Naive thymus-derived CD8-positive, alpha-beta T cell (primary cell): ENCODE measurements around the gene ARMC3. TPM values are rescaled to one million over a fixed set of nuclear protein-coding genes. Genes with fewer than 3 reads are reported as not detected.
"Not testable (repeated sequence)": the region's sequence is repeated elsewhere in the genome, so short reads cannot be mapped to it uniquely, and the experiment has no call there.

Experiments used
- ATAC-seq, 2 donors: fragments of 150-1000 bp; cut with Tn5 transposase in 1 of 2; sonication (Bioruptor Pico), chemical (Tn5 transposase) in 1 of 2; 1 replicate in 1 of 2; 2 replicates in 1 of 2; pipeline ENCODE4 v1.10.0; 2021; ENCODE audit warnings: mild to moderate bottlenecking in 2 of 2, moderate library complexity in 2 of 2
- POLR2A ChIA-PET: fragments of 350-600 bp; sonication (Branson Sonifier 250); formaldehyde crosslinking; loops from one replicate; lab custom pipeline; 2021; ENCODE audit warnings: antibody characterized with exemption; lab: Charles Lee
- DNase-seq, 10 donors: peaks; one replicate each; pipeline versions ENCODE4 v3.0.0 to v3.0.0-alpha.2; 2020 to 2022
- H3K27ac Mint-ChIP-seq, 10 donors: one replicate each; pipeline ENCODE4 v1.8.0; 2020 to 2022; ENCODE audit warnings: mild to moderate bottlenecking in 10 of 10, mixed read lengths in 10 of 10, moderate library complexity in 4 of 10, inconsistent platforms in 1 of 10
- H3K27me3 Mint-ChIP-seq, 5 donors: one replicate each; pipeline ENCODE4 v1.8.0; 2021 to 2022; ENCODE audit warnings: mixed read lengths in 5 of 5
- H3K36me3 Mint-ChIP-seq, 3 donors: one replicate each; pipeline ENCODE4 v1.8.0; 2020 to 2022; ENCODE audit warnings: mixed read lengths in 3 of 3, mild to moderate bottlenecking in 2 of 3, inconsistent platforms in 1 of 3
- H3K4me1 Mint-ChIP-seq, 4 donors: one replicate each; pipeline ENCODE4 v1.8.0; 2021 to 2022; ENCODE audit warnings: mixed read lengths in 4 of 4
- H3K4me3 Mint-ChIP-seq, 10 donors: one replicate each; pipeline ENCODE4 v1.8.0; 2020 to 2022; ENCODE audit warnings: mild to moderate bottlenecking in 10 of 10, mixed read lengths in 10 of 10, moderate library complexity in 6 of 10, inconsistent platforms in 1 of 10
- H3K9me3 Mint-ChIP-seq, 9 donors: one replicate each; pipeline ENCODE4 v1.8.0; 2020 to 2022; ENCODE audit warnings: mixed read lengths in 9 of 9, mild to moderate bottlenecking in 3 of 9, inconsistent platforms in 1 of 9, moderate library complexity in 1 of 9
- polyA plus RNA-seq, 3 donors: library from polyadenylated mRNA; unstranded; fragments of 300-500 nt; fragmentation: Illumina TruSeq; gene quantifications; one replicate each; pipeline ENCODE4 v1.2.3, GENCODE V29; 2021
- total RNA-seq, 8 experiments: library from RNA in 2 of 8; stranded (reverse) in 2 of 8; gene quantifications; one replicate each; pipeline ENCODE4 v1.2.3 and lab custom pipeline; 2021 to 2026

The ARMC3 gene
- total and polyA plus RNA-seq, 5 experiments from 2014 or later, result not detected

DNA sequence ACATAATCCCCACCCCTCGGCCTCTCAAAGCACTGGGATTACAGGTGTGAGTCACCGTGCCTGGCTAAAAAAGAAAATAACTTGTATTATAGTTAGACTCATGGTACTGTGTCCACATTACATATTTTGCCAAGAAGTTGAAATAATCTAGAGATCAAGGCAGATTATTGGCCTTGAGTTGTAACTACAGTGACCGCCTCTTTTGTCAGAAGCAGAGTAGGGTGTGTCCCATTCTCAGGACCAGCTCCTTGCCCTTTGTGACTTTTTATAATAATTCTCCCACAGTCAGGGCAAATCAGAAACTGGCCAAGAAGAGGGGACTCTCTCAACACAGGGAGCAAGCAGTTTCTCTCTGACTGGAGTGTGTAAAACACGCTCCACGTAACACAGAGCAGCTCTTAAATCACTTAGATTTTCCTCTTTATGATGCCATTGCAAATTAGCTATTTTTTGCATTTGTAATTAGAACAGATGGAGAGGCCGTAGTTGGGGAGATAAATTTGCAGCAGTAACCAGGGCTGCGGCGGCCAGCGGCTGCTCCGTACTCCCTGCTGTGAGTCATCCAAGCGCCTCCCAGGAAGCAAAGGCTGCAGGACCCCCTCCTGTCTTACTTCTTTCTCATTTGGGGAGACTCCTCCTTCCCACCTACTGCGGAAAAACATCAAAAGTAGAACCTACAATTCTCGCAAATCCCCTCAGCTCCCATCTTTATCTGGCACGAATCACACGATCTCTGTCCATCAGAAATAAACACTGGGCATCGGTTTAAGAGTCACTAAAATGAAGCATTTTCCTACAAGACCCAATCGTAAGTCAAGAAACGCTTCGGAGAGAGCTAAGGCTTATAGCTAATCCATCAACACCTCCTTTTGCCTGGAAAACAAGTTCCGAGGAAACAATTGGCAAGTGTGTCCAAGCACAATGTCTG is 135.5 kb downstream of the ARMC3 start:
- H3K36me3 Mint-ChIP-seq, result peaks cover 0 to 11% (median 0%) of the 10 kb centered on the region in 3 donors
- H3K27ac Mint-ChIP-seq, result no peak overlapping the region
- POLR2A ChIA-PET, result no interaction called here

GRCh38 chr10:23063973-23064812 is 136.3 kb downstream of the ARMC3 start:
- peaks cover 5 to 21% (median 10%) of the 10 kb centered on the region in 5 donors for H3K27me3 Mint-ChIP-seq
- H3K4me1 Mint-ChIP-seq, result peaks cover 0 to 5% (median 2%) of the 10 kb centered on the region in 4 donors
- H3K27ac Mint-ChIP-seq, result no peak overlapping the region
- POLR2A ChIA-PET, result no interaction called here
- DNase-seq (no peak), ATAC-seq (no peak)
- peaks cover 0 to 3% (median 0%) of the 10 kb centered on the region in 3 donors for H3K36me3 Mint-ChIP-seq
- H3K9me3 Mint-ChIP-seq, result peaks cover 0 to 18% (median 5%) of the 10 kb centered on the region in 9 donors
- no peak overlapping the region for H3K4me3 Mint-ChIP-seq

More for the DNA sequence above, 135.5 kb downstream of the ARMC3 start:
- DNase-seq, result no peak
- Mint-ChIP-seq H3K27me3 (peaks cover 5 to 17% (median 10%) of the 10 kb centered on the region in 5 donors), H3K4me3 (no peak overlapping the region), H3K4me1 (peaks cover 0 to 3% (median 1%) of the 10 kb centered on the region in 4 donors), H3K9me3 (peaks cover 0 to 25% (median 10%) of the 10 kb centered on the region in 9 donors)
- no peak for ATAC-seq

DNA sequence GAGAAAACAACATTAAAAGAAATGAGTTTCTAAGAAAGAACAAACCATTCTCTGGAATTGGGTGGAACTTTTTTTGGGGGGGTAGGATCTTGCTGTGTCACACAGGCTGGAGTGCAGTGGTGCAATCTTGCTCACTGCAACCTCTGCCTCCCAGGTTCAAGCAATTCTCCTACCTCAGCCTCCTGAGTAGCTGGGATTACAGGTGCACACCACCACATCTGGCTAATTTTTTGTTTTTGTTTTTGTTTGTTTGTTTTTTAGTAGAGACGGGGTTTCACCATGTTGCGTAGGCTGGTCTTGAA is 136.9 kb downstream of the ARMC3 start:
- Mint-ChIP-seq H3K9me3 (peaks cover 0 to 12% (median 2%) of the 10 kb centered on the region in 9 donors), H3K27me3 (peaks cover 5 to 21% (median 10%) of the 10 kb centered on the region in 5 donors)
- H3K27ac Mint-ChIP-seq, POLR2A ChIA-PET, H3K4me3 Mint-ChIP-seq, ATAC-seq, DNase-seq, H3K4me1 Mint-ChIP-seq, H3K36me3 Mint-ChIP-seq: not testable (repeated sequence)

GRCh38 chr10:23065181-23065948 is 137.5 kb downstream of the ARMC3 start:
- H3K36me3 Mint-ChIP-seq, result no peaks in the 10 kb centered on the region
- peak overlapping the region in 1 of 10 donors; percentile 29 for H3K27ac Mint-ChIP-seq
- H3K27me3 Mint-ChIP-seq, result peaks cover 5 to 21% (median 10%) of the 10 kb centered on the region in 5 donors
- ATAC-seq (no peak), DNase-seq (no peak)
- peaks cover 0 to 6% (median 0%) of the 10 kb centered on the region in 9 donors for H3K9me3 Mint-ChIP-seq
- POLR2A ChIA-PET, result no interaction called here
- no peak overlapping the region for H3K4me3 Mint-ChIP-seq
- H3K4me1 Mint-ChIP-seq, result peaks cover 0 to 5% (median 2%) of the 10 kb centered on the region in 4 donors

DNA sequence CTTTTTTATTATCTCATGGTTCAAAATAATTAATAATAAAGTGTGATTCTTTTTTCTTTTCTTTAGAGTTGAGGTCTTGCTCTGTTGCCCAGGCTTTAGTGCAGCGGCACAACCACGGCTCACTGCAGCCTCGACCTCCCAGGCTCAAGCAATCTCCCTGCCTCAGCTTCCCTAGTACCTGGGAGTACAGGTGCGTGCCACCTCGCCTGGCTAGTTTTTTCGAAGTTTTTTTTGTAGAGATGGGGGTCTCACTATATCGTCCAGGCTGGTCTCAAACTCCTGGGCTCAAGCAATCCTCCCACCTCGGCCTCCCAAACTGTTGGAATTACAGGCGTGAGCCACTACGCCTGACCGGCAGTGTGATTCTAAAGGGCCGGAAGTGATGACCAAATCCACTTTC is 139.5 kb downstream of the ARMC3 start:
- Mint-ChIP-seq H3K27me3 (peaks cover 5 to 21% (median 9%) of the 10 kb centered on the region in 5 donors), H3K4me3 (no peak overlapping the region), H3K36me3 (no peaks in the 10 kb centered on the region), H3K4me1 (peaks cover 0 to 5% (median 2%) of the 10 kb centered on the region in 4 donors), H3K27ac (peak overlapping the region in 1 of 10 donors; percentile 15), H3K9me3 (no peaks in the 10 kb centered on the region)
- DNase-seq, result no peak
- no peak for ATAC-seq
- POLR2A ChIA-PET, result no interaction called here

GRCh38 chr10:23067939-23068775 is 140.3 kb downstream of the ARMC3 start:
- no peak overlapping the region for H3K4me3 Mint-ChIP-seq
- no peaks in the 10 kb centered on the region for H3K36me3 Mint-ChIP-seq
- no peaks in the 10 kb centered on the region for H3K9me3 Mint-ChIP-seq
- H3K4me1 Mint-ChIP-seq, result peaks cover 0 to 5% (median 2%) of the 10 kb centered on the region in 4 donors
- peak; percentile 27 to 79 (median 50) for DNase-seq
- POLR2A ChIA-PET, result no interaction called here
- H3K27me3 Mint-ChIP-seq, result peaks cover 7 to 20% (median 9%) of the 10 kb centered on the region in 5 donors
- peak overlapping the region in 4 of 10 donors; percentile 12 to 67 (median 34) for H3K27ac Mint-ChIP-seq
- no peak for ATAC-seq

DNA sequence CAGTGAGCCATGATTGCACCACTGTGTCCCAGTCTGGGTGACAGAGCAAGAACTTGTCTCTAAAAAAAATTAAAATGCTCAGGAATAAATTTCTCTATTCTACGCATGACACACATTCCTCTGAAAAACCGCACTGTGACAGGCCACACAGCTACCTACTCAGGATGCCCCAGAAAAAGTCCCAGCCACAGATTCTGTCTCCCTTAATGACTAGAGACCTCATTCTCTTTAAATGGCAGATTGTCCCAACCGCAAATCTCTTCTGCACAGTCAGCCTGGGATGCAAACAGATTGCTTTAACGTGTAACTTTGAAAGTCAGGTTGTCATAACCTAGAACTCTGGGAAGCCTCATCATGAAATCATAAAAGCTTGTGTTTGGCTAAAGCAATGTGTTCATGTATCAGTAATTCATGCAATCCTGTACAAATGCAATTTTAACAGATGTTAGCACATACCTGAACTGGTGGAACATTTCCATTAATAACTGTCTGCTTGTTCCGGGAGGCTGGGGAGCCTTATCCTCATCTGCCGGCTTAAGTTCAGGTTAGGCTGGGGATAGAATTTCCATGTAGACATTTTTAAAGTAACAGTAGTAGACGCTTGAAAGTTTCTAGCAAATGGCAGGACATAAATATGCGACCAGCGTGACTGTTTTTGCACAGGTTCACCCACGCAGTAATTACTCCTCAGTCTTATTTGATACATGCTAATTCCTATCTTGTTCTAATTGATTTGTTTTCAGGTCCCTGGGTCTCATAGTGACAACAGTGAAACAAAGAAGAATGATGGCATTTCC is 141.4 kb downstream of the ARMC3 start:
- Mint-ChIP-seq H3K9me3 (no peaks in the 10 kb centered on the region), H3K4me3 (no peak overlapping the region), H3K36me3 (no peaks in the 10 kb centered on the region), H3K4me1 (peaks cover 0 to 5% (median 2%) of the 10 kb centered on the region in 4 donors), H3K27me3 (peaks cover 3 to 14% (median 11%) of the 10 kb centered on the region in 5 donors), H3K27ac (no peak overlapping the region)
- ATAC-seq, result no peak
- no peak for DNase-seq
- POLR2A ChIA-PET, result no interaction called here

- H3K9me3 Mint-ChIP-seq, H3K36me3 Mint-ChIP-seq, POLR2A ChIA-PET, H3K4me1 Mint-ChIP-seq, H3K27ac Mint-ChIP-seq, ATAC-seq, DNase-seq, H3K4me3 Mint-ChIP-seq: not testable (repeated sequence)
- peaks cover 6 to 14% (median 11%) of the 10 kb centered on the region in 5 donors for H3K27me3 Mint-ChIP-seq
Observed at GRCh38 chr10:23070092-23070912, 142.4 kb downstream of the ARMC3 start.

DNA sequence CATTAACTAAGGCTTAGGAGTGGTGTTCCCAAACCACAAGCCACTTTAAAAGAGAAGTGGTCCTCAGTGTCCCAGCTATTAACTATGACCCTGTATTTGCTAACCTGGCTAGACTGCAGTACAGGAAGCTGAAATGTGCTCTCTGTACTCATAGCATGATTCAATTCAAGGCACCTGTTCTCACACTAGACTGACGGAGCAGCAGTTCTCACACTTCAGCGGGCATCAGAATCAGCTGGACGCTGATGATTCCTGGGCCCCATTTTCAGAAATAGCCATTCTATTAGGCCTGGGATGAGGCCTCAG is 143.0 kb downstream of the ARMC3 start:
- DNase-seq (no peak), ATAC-seq (no peak)
- no peak overlapping the region for H3K27ac Mint-ChIP-seq
- peaks cover 0 to 5% (median 2%) of the 10 kb centered on the region in 4 donors for H3K4me1 Mint-ChIP-seq
- peaks cover 6 to 17% (median 11%) of the 10 kb centered on the region in 5 donors for H3K27me3 Mint-ChIP-seq
- POLR2A ChIA-PET, result no interaction called here
- no peaks in the 10 kb centered on the region for H3K36me3 Mint-ChIP-seq
- no peak overlapping the region for H3K4me3 Mint-ChIP-seq
- no peaks in the 10 kb centered on the region for H3K9me3 Mint-ChIP-seq

- H3K4me1 Mint-ChIP-seq, H3K27ac Mint-ChIP-seq, H3K36me3 Mint-ChIP-seq, ATAC-seq, DNase-seq, H3K9me3 Mint-ChIP-seq, POLR2A ChIA-PET, H3K4me3 Mint-ChIP-seq: not testable (repeated sequence)
- peaks cover 6 to 26% (median 23%) of the 10 kb centered on the region in 5 donors for H3K27me3 Mint-ChIP-seq
Observed at GRCh38 chr10:23072593-23072992, 144.7 kb downstream of the ARMC3 start.
